ENCODE data around the gene TSHZ2. TPM values are rescaled to one million over a fixed set of nuclear protein-coding genes. Genes with fewer than 3 reads are reported as not detected.

Gene TSHZ2
- total and polyA plus RNA-seq, 11 donors = 1.8 to 12.1 (median 3.7) TPM

DNA sequence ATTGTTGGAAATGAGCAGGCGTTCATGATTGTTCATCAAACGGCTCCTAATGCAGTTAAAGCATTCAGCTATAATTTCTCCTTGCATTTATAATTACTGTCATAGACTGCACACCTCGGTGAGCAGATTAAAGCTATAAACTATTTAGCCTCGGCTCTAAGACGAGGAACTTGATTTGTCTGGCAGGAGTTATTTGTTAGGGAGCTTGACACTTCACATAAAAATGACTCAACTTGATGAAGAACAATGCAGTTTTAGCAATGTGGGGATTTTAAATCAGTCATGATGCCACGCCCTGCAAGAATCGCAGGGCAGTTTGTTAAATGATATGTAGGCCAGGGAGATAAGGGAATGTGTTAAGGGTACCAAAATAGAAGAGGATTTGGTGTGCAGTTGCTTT lies 290.2 kb downstream of the TSHZ2 start:
- no peaks in the 10 kb centered on the region for H3K36me3 ChIP-seq
- H3K9me3 ChIP-seq = no peaks in the 10 kb centered on the region
- H3K27me3 ChIP-seq = no peaks in the 10 kb centered on the region
- H3K4me1 ChIP-seq = peaks cover 0 to 9% (median 0%) of the 10 kb centered on the region in 12 donors
- no peak for ATAC-seq
- TF ChIP-seq POLR2A (IDR thresholded peaks at IDR 0.05) = no peak
- no peak for TF ChIP-seq CTCF (IDR thresholded peaks at IDR 0.05)
- H3K4me3 ChIP-seq = no peak overlapping the region
- H3K27ac ChIP-seq = no peak overlapping the region
- intact Hi-C loops (cut with DNase I) = no loop called here
- DNase-seq = no peak
- 46 to 50% (median 48%) methylated on average over 7 of the region's 7 CpGs for WGBS, 4 donors

DNA sequence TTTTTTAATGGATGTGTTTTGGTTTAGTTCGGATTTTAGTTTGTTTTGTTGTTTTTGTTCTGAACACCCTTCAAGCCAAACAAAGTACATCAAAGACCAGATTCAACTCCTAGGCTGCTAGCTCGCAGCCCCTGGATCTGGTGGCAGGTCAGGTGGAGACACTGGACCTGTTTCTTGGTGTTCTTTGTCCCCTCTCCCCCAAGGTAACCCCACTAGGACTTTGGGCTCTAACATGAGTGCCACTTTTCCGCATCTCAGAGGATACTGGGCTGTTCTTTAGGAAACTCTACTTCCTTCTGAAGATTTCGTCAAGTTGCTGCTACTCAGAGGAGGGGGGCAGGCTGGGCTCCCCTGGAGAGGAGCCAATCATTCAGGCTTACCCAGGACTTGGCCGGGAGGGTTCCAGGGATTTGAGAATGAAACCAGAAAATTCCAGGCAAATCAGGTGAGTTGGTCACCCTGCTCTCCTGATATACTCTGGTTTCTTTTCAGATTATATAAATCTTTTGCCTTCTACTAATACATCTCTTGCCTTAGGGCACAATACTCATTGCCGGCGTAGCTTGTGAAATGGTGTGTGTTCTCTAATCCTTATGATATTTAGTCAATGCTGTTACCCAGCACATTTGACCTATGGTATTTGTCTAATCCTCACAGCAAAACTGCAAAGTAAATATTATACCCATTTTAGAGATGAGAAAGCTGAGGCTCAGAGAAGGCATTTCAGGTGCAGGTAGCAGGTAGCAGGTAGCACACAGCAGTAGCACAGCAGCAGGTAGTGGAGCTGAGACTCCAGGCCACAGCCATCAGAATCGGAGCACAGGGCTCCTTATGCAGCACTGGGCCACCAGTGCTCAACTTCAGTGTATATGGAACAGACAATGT lies 291.6 kb downstream of the TSHZ2 start:
- H3K27ac ChIP-seq = no peak overlapping the region
- no peak overlapping the region for H3K4me3 ChIP-seq
- 81 to 88% (median 82%) methylated on average over 8 of the region's 8 CpGs for WGBS, 4 donors
- intact Hi-C loops (cut with DNase I) = no loop called here
- H3K9me3 ChIP-seq = no peaks in the 10 kb centered on the region
- DNase-seq = no peak
- ATAC-seq = no peak
- TF ChIP-seq CTCF (IDR thresholded peaks at IDR 0.05) = no peak
- no peak for TF ChIP-seq POLR2A (IDR thresholded peaks at IDR 0.05)
- H3K36me3 ChIP-seq = no peaks in the 10 kb centered on the region
- H3K4me1 ChIP-seq = peaks cover 0 to 9% (median 0%) of the 10 kb centered on the region in 12 donors
- no peaks in the 10 kb centered on the region for H3K27me3 ChIP-seq

GRCh38 chr20:53264604-53265003 lies 292.4 kb downstream of the TSHZ2 start:
- Histone ChIP-seq H3K27me3 (no peaks in the 10 kb centered on the region), H3K4me1 (peaks cover 0 to 9% (median 0%) of the 10 kb centered on the region in 12 donors), H3K9me3 (no peaks in the 10 kb centered on the region), H3K4me3 (no peak overlapping the region), H3K36me3 (no peaks in the 10 kb centered on the region), H3K27ac (no peak overlapping the region)
- WGBS, 4 donors = 94 to 97% (median 96%) methylated on average over 3 of the region's 3 CpGs
- no peak for TF ChIP-seq POLR2A (IDR thresholded peaks at IDR 0.05)
- no peak for TF ChIP-seq CTCF (IDR thresholded peaks at IDR 0.05)
- ATAC-seq (no peak), DNase-seq (no peak)
- intact Hi-C loops (cut with DNase I) = no loop called here

- Histone ChIP-seq H3K27me3 (no peaks in the 10 kb centered on the region), H3K4me1 (peaks cover 0 to 9% (median 0%) of the 10 kb centered on the region in 12 donors), H3K36me3 (no peaks in the 10 kb centered on the region), H3K9me3 (no peaks in the 10 kb centered on the region), H3K27ac (no peak overlapping the region), H3K4me3 (no peak overlapping the region)
- intact Hi-C loops (cut with DNase I) = no loop called here
- TF ChIP-seq POLR2A (IDR thresholded peaks at IDR 0.05) (no peak), CTCF (IDR thresholded peaks at IDR 0.05) (no peak)
- DNase-seq (no peak), ATAC-seq (no peak)
- 83 to 88% (median 86%) methylated on average over 8 of the region's 8 CpGs for WGBS, 4 donors
These were observed 293.2 kb downstream of the TSHZ2 start for GRCh38 chr20:53265304-53265875.

All from heart left ventricle (tissue), 16 donors.